Smooth muscle cell (in vitro differentiated cells): Measurements from ENCODE around the gene MADD. TPM values are rescaled to one million over a fixed set of nuclear protein-coding genes. Genes with fewer than 3 reads are reported as not detected.

Source experiments
- DNase-seq: peaks from one replicate; lab custom pipeline; 2025; ENCODE audit not compliant: unreplicated experiment; lab: John Stamatoyannopoulos, UW
- H2AFZ ChIP-seq: fragments of 200-600 bp; sonication (generic); 2 replicates; pipeline ENCODE4 v1.6.0; 2016; ENCODE audit warnings: antibody characterized with exemption, low read depth, mild to moderate bottlenecking
- H3F3A ChIP-seq: fragments of 200-600 bp; sonication (generic); 2 replicates; pipeline ENCODE4 v1.6.0; 2017; ENCODE audit warnings: antibody characterized with exemption, low read depth
- H3K27ac ChIP-seq: fragments of 200-600 bp; sonication (generic); 2 replicates; pipeline ENCODE4 v1.5.1; 2016; ENCODE audit warnings: low read depth, mild to moderate bottlenecking
- H3K27me3 ChIP-seq: fragments of 200-600 bp; sonication (generic); 2 replicates; pipeline ENCODE4 v1.6.1; 2016; ENCODE audit warnings: low read depth, mild to moderate bottlenecking
- H3K36me3 ChIP-seq: fragments of 200-600 bp; sonication (generic); 2 replicates; pipeline ENCODE4 v1.5.1; 2016; ENCODE audit warnings: low read depth
- H3K4me1 ChIP-seq: fragments of 200-600 bp; sonication (generic); 2 replicates; pipeline ENCODE4 v1.5.1; 2016; ENCODE audit warnings: low read depth
- H3K4me2 ChIP-seq: fragments of 200-600 bp; sonication (generic); 2 replicates; pipeline ENCODE4 v1.6.0; 2016; ENCODE audit warnings: mild to moderate bottlenecking
- H3K4me3 ChIP-seq: fragments of 200-600 bp; sonication (generic); 2 replicates; pipeline ENCODE4 v1.5.1; 2016; ENCODE audit warnings: mild to moderate bottlenecking
- H3K79me2 ChIP-seq: fragments of 200-600 bp; sonication (generic); 2 replicates; pipeline ENCODE4 v1.6.0; 2016; ENCODE audit warnings: low read depth, mild to moderate bottlenecking
- H3K9ac ChIP-seq: fragments of 200-600 bp; sonication (generic); 2 replicates; pipeline ENCODE4 v1.6.0; 2016; ENCODE audit warnings: low read depth
- H3K9me3 ChIP-seq: fragments of 200-600 bp; sonication (generic); replicated peaks from 2 replicates; pipeline ENCODE4 v1.5.1; 2016; ENCODE audit warnings: low read depth
- H4K20me1 ChIP-seq: fragments of 200-600 bp; sonication (generic); 2 replicates; pipeline ENCODE4 v1.6.0; 2016; ENCODE audit warnings: low read depth
- CTCF ChIP-seq: fragments of 200-600 bp; sonication (generic); IDR thresholded peaks from 2 replicates; pipeline ENCODE4 v1.5.1; 2017; ENCODE audit warnings: borderline replicate concordance, mild to moderate bottlenecking, antibody characterized with exemption; ENCODE audit not compliant: insufficient read depth, poor library complexity, severe bottlenecking
- WGBS: methylation state at CpG from one replicate; pipeline ENCODE4 v1.1.7; 2016; ENCODE audit warnings: low lambda C conversion rate; 5-methylcytosine and 5-hydroxymethylcytosine counted together
- polyA plus RNA-seq: library from polyadenylated mRNA; unstranded; fragments of >200 nt; fragmentation: Nextera tagmentation; extraction: Ambion mirVana; gene quantifications from 2 replicates; pipeline ENCODE4 v1.2.1, GENCODE V29; 2016
- total RNA-seq: library from RNA; depleted of rRNA; stranded (reverse); fragments of >200 nt; gene quantifications from 2 replicates; pipeline ENCODE4 v1.2.3, GENCODE V29; 2014

MADD gene
- total and polyA plus RNA-seq, 2 experiments from 2014 or later: 13.1 to 24.2 TPM

- Histone ChIP-seq H3K9ac (no peak overlapping the region), H3K27ac (no peak overlapping the region), H3K9me3 (no peaks in the 10 kb centered on the region), H4K20me1 (no peaks in the 10 kb centered on the region), H3K4me1 (no peaks in the 10 kb centered on the region), H3K79me2 (no peaks in the 10 kb centered on the region), H3F3A (no peaks in the 10 kb centered on the region), H3K27me3 (no peaks in the 10 kb centered on the region), H3K4me3 (no peak overlapping the region), H2AFZ (no peak overlapping the region), H3K4me2 (no peak overlapping the region), H3K36me3 (peaks cover 10% of the 10 kb centered on the region)
- no peak for TF ChIP-seq CTCF
- WGBS: over 99% methylated on average over 5 of the region's 5 CpGs
- DNase-seq: no peak
These were observed 18.1 kb downstream of the MADD start for GRCh38 chr11:47288066-47288465.

DNA sequence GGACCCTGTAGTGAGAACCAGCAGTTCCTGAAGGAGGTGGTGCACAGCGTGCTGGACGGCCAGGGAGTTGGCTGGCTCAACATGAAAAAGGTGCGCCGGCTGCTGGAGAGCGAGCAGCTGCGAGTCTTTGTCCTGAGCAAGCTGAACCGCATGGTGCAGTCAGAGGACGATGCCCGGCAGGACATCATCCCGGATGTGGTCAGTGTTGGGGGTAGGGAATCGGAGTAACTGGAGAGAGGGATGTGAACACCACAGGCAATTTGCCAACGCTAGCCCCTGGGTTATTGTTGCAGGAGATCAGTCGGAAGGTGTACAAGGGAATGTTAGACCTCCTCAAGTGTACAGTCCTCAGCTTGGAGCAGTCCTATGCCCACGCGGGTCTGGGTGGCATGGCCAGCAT is 19.9 kb downstream of the MADD start:
- no peak for TF ChIP-seq CTCF
- no peaks in the 10 kb centered on the region for H3F3A ChIP-seq
- H3K27me3 ChIP-seq: no peaks in the 10 kb centered on the region
- 99% methylated on average over 15 of the region's 15 CpGs for WGBS
- no peaks in the 10 kb centered on the region for H3K79me2 ChIP-seq
- no peak overlapping the region for H3K27ac ChIP-seq
- H4K20me1 ChIP-seq: no peaks in the 10 kb centered on the region
- no peaks in the 10 kb centered on the region for H3K9me3 ChIP-seq
- H2AFZ ChIP-seq: no peak overlapping the region
- H3K4me1 ChIP-seq: no peaks in the 10 kb centered on the region
- H3K4me3 ChIP-seq: no peak overlapping the region
- H3K9ac ChIP-seq: no peak overlapping the region
- DNase-seq: no peak
- H3K4me2 ChIP-seq: no peak overlapping the region
- peaks cover 5% of the 10 kb centered on the region for H3K36me3 ChIP-seq

GRCh38 chr11:47295385-47295784 is 25.5 kb downstream of the MADD start:
- Histone ChIP-seq H4K20me1 (peaks cover 3% of the 10 kb centered on the region), H3F3A (no peaks in the 10 kb centered on the region), H3K36me3 (peaks cover 19% of the 10 kb centered on the region), H3K79me2 (no peaks in the 10 kb centered on the region), H3K9me3 (no peaks in the 10 kb centered on the region), H3K27ac (no peak overlapping the region), H3K4me1 (no peaks in the 10 kb centered on the region), H3K27me3 (no peaks in the 10 kb centered on the region), H3K4me3 (no peak overlapping the region), H3K4me2 (no peak overlapping the region), H2AFZ (no peak overlapping the region), H3K9ac (no peak overlapping the region)
- 99% methylated on average over 5 of the region's 5 CpGs for WGBS
- no peak for DNase-seq
- no peak for TF ChIP-seq CTCF

- H4K20me1 ChIP-seq: peaks cover 3% of the 10 kb centered on the region
- H3K36me3 ChIP-seq: peaks cover 23% of the 10 kb centered on the region
- no peak overlapping the region for H3K27ac ChIP-seq
- H3K9me3 ChIP-seq: no peaks in the 10 kb centered on the region
- no peak overlapping the region for H3K4me2 ChIP-seq
- no peak overlapping the region for H2AFZ ChIP-seq
- no peak for DNase-seq
- H3K4me3 ChIP-seq: no peak overlapping the region
- WGBS: over 99% methylated on average over 4 of the region's 4 CpGs
- no peaks in the 10 kb centered on the region for H3F3A ChIP-seq
- H3K27me3 ChIP-seq: no peaks in the 10 kb centered on the region
- H3K9ac ChIP-seq: no peak overlapping the region
- no peaks in the 10 kb centered on the region for H3K79me2 ChIP-seq
- no peaks in the 10 kb centered on the region for H3K4me1 ChIP-seq
- TF ChIP-seq CTCF: no peak
These were observed 26.1 kb downstream of the MADD start for GRCh38 chr11:47296045-47296444.
